ENCODE results near the gene LBX1. TPM values are rescaled to one million over a fixed set of nuclear protein-coding genes. Genes with fewer than 3 reads are reported as not detected.

Gene LBX1
- polyA plus RNA-seq, 4 donors: 0.04 TPM; not detected in 3

- Histone ChIP-seq H3K27me3 (ENCODE audit: control insufficient read depth in 3 of 3, insufficient read depth in 3 of 3, low read length in 3 of 3) (peaks cover 0 to 27% (median 9%) of the 10 kb centered on the region in 3 donors), H3K4me3 (ENCODE audit: low read depth in 1 of 3, low read length in 3 of 3) (no peak overlapping the region), H3K27ac (ENCODE audit: low read depth in 1 of 3, low read length in 2 of 3) (no peak overlapping the region), H3K36me3 (ENCODE audit: control insufficient read depth in 3 of 3, insufficient read depth in 2 of 3, low read depth in 1 of 3, low read length in 3 of 3) (no peaks in the 10 kb centered on the region), H3K9me3 (ENCODE audit: control insufficient read depth in 2 of 2, insufficient read depth in 1 of 2, low read depth in 1 of 2, low read length in 1 of 2) (peaks cover 0 to 12% of the 10 kb centered on the region in 2 donors), H3K4me1 (ENCODE audit: control insufficient read depth in 3 of 3, insufficient read depth in 2 of 3, low read depth in 1 of 3, low read length in 2 of 3) (no peaks in the 10 kb centered on the region)
- WGBS, 3 donors: 82 to 87% (median 87%) methylated on average over 1 of the region's 1 CpG
- FAIRE-seq (no peak), DNase-seq (no peak)
Measured at GRCh38 chr10:101256387-101256786, 27.1 kb upstream of the LBX1 start.

GRCh38 chr10:101250136-101250535 is 20.9 kb upstream of the LBX1 start:
- H3K27me3 ChIP-seq (ENCODE audit: control insufficient read depth in 3 of 3, insufficient read depth in 3 of 3, low read length in 3 of 3): peaks cover 0 to 51% (median 18%) of the 10 kb centered on the region in 3 donors
- no peak overlapping the region for H3K4me3 ChIP-seq (ENCODE audit: low read depth in 1 of 3, low read length in 3 of 3)
- DNase-seq: no peak
- no peak for FAIRE-seq
- H3K4me1 ChIP-seq (ENCODE audit: control insufficient read depth in 3 of 3, insufficient read depth in 2 of 3, low read depth in 1 of 3, low read length in 2 of 3): no peaks in the 10 kb centered on the region
- no peak overlapping the region for H3K27ac ChIP-seq (ENCODE audit: low read depth in 1 of 3, low read length in 2 of 3)
- no peaks in the 10 kb centered on the region for H3K36me3 ChIP-seq (ENCODE audit: control insufficient read depth in 3 of 3, insufficient read depth in 2 of 3, low read depth in 1 of 3, low read length in 3 of 3)
- no peaks in the 10 kb centered on the region for H3K9me3 ChIP-seq (ENCODE audit: control insufficient read depth in 2 of 2, insufficient read depth in 1 of 2, low read depth in 1 of 2, low read length in 1 of 2)
- 76 to 77% (median 77%) methylated on average over 7 of the region's 7 CpGs for WGBS, 3 donors

GRCh38 chr10:101249171-101249581 is 19.9 kb upstream of the LBX1 start:
- no peak overlapping the region for H3K27ac ChIP-seq (ENCODE audit: low read depth in 1 of 3, low read length in 2 of 3)
- DNase-seq: no peak
- no peaks in the 10 kb centered on the region for H3K9me3 ChIP-seq (ENCODE audit: control insufficient read depth in 2 of 2, insufficient read depth in 1 of 2, low read depth in 1 of 2, low read length in 1 of 2)
- no peak overlapping the region for H3K4me3 ChIP-seq (ENCODE audit: low read depth in 1 of 3, low read length in 3 of 3)
- no peaks in the 10 kb centered on the region for H3K4me1 ChIP-seq (ENCODE audit: control insufficient read depth in 3 of 3, insufficient read depth in 2 of 3, low read depth in 1 of 3, low read length in 2 of 3)
- FAIRE-seq: no peak
- WGBS, 3 donors: 51 to 56% (median 53%) methylated on average over 15 of the region's 15 CpGs
- H3K27me3 ChIP-seq (ENCODE audit: control insufficient read depth in 3 of 3, insufficient read depth in 3 of 3, low read length in 3 of 3): peaks cover 0 to 51% (median 18%) of the 10 kb centered on the region in 3 donors
- H3K36me3 ChIP-seq (ENCODE audit: control insufficient read depth in 3 of 3, insufficient read depth in 2 of 3, low read depth in 1 of 3, low read length in 3 of 3): no peaks in the 10 kb centered on the region

- DNase-seq (no peak), FAIRE-seq (no peak)
- Histone ChIP-seq H3K27ac (ENCODE audit: low read depth in 1 of 3, low read length in 2 of 3) (no peak overlapping the region), H3K9me3 (ENCODE audit: control insufficient read depth in 2 of 2, insufficient read depth in 1 of 2, low read depth in 1 of 2, low read length in 1 of 2) (no peaks in the 10 kb centered on the region), H3K4me1 (ENCODE audit: control insufficient read depth in 3 of 3, insufficient read depth in 2 of 3, low read depth in 1 of 3, low read length in 2 of 3) (no peaks in the 10 kb centered on the region), H3K4me3 (ENCODE audit: low read depth in 1 of 3, low read length in 3 of 3) (no peak overlapping the region), H3K36me3 (ENCODE audit: control insufficient read depth in 3 of 3, insufficient read depth in 2 of 3, low read depth in 1 of 3, low read length in 3 of 3) (no peaks in the 10 kb centered on the region), H3K27me3 (ENCODE audit: control insufficient read depth in 3 of 3, insufficient read depth in 3 of 3, low read length in 3 of 3) (peaks cover 0 to 71% (median 15%) of the 10 kb centered on the region in 3 donors)
- WGBS, 3 donors: 78 to 83% (median 81%) methylated on average over 2 of the region's 2 CpGs
Measured at GRCh38 chr10:101246639-101247038, 17.4 kb upstream of the LBX1 start.

- no peaks in the 10 kb centered on the region for H3K4me1 ChIP-seq (ENCODE audit: control insufficient read depth in 3 of 3, insufficient read depth in 2 of 3, low read depth in 1 of 3, low read length in 2 of 3)
- H3K9me3 ChIP-seq (ENCODE audit: control insufficient read depth in 2 of 2, insufficient read depth in 1 of 2, low read depth in 1 of 2, low read length in 1 of 2): no peaks in the 10 kb centered on the region
- peaks cover 0 to 74% (median 26%) of the 10 kb centered on the region in 3 donors for H3K27me3 ChIP-seq (ENCODE audit: control insufficient read depth in 3 of 3, insufficient read depth in 3 of 3, low read length in 3 of 3)
- FAIRE-seq: no peak
- no peaks in the 10 kb centered on the region for H3K36me3 ChIP-seq (ENCODE audit: control insufficient read depth in 3 of 3, insufficient read depth in 2 of 3, low read depth in 1 of 3, low read length in 3 of 3)
- H3K4me3 ChIP-seq (ENCODE audit: low read depth in 1 of 3, low read length in 3 of 3): no peak overlapping the region
- WGBS, 3 donors: 56 to 61% (median 61%) methylated on average over 9 of the region's 9 CpGs
- DNase-seq: no peak
- H3K27ac ChIP-seq (ENCODE audit: low read depth in 1 of 3, low read length in 2 of 3): no peak overlapping the region
Measured at GRCh38 chr10:101244321-101245050, 15.2 kb upstream of the LBX1 start.

GRCh38 chr10:101241840-101242707 is 12.8 kb upstream of the LBX1 start:
- Histone ChIP-seq H3K27ac (ENCODE audit: low read depth in 1 of 3, low read length in 2 of 3) (no peak overlapping the region), H3K36me3 (ENCODE audit: control insufficient read depth in 3 of 3, insufficient read depth in 2 of 3, low read depth in 1 of 3, low read length in 3 of 3) (no peaks in the 10 kb centered on the region), H3K9me3 (ENCODE audit: control insufficient read depth in 2 of 2, insufficient read depth in 1 of 2, low read depth in 1 of 2, low read length in 1 of 2) (peaks cover 0 to 4% of the 10 kb centered on the region in 2 donors), H3K4me3 (ENCODE audit: low read depth in 1 of 3, low read length in 3 of 3) (no peak overlapping the region), H3K4me1 (ENCODE audit: control insufficient read depth in 3 of 3, insufficient read depth in 2 of 3, low read depth in 1 of 3, low read length in 2 of 3) (no peaks in the 10 kb centered on the region), H3K27me3 (ENCODE audit: control insufficient read depth in 3 of 3, insufficient read depth in 3 of 3, low read length in 3 of 3) (peaks cover 5 to 85% (median 37%) of the 10 kb centered on the region in 3 donors)
- 87 to 91% (median 91%) methylated on average over 21 of the region's 21 CpGs for WGBS, 3 donors
- DNase-seq: no peak
- no peak for FAIRE-seq

GRCh38 chr10:101238732-101239105 is 9.5 kb upstream of the LBX1 start:
- Histone ChIP-seq H3K36me3 (ENCODE audit: control insufficient read depth in 3 of 3, insufficient read depth in 2 of 3, low read depth in 1 of 3, low read length in 3 of 3) (no peaks in the 10 kb centered on the region), H3K4me1 (ENCODE audit: control insufficient read depth in 3 of 3, insufficient read depth in 2 of 3, low read depth in 1 of 3, low read length in 2 of 3) (no peaks in the 10 kb centered on the region), H3K27me3 (ENCODE audit: control insufficient read depth in 3 of 3, insufficient read depth in 3 of 3, low read length in 3 of 3) (peaks cover 5 to 92% (median 64%) of the 10 kb centered on the region in 3 donors), H3K9me3 (ENCODE audit: control insufficient read depth in 2 of 2, insufficient read depth in 1 of 2, low read depth in 1 of 2, low read length in 1 of 2) (peaks cover 0 to 11% of the 10 kb centered on the region in 2 donors), H3K4me3 (ENCODE audit: low read depth in 1 of 3, low read length in 3 of 3) (no peak overlapping the region), H3K27ac (ENCODE audit: low read depth in 1 of 3, low read length in 2 of 3) (no peak overlapping the region)
- peak in 1 of 2 donors; percentile 47 for DNase-seq
- no peak for FAIRE-seq
- 1 to 11% (median 4%) methylated on average over 24 of the region's 24 CpGs for WGBS, 3 donors

GRCh38 chr10:101237982-101238731 is 8.9 kb upstream of the LBX1 start:
- H3K9me3 ChIP-seq (ENCODE audit: control insufficient read depth in 2 of 2, insufficient read depth in 1 of 2, low read depth in 1 of 2, low read length in 1 of 2): peaks cover 0 to 11% of the 10 kb centered on the region in 2 donors
- WGBS, 3 donors: 9 to 16% (median 12%) methylated on average over 30 to 31 of the region's 31 CpGs
- DNase-seq: no peak
- H3K4me1 ChIP-seq (ENCODE audit: control insufficient read depth in 3 of 3, insufficient read depth in 2 of 3, low read depth in 1 of 3, low read length in 2 of 3): no peaks in the 10 kb centered on the region
- H3K27ac ChIP-seq (ENCODE audit: low read depth in 1 of 3, low read length in 2 of 3): no peak overlapping the region
- no peaks in the 10 kb centered on the region for H3K36me3 ChIP-seq (ENCODE audit: control insufficient read depth in 3 of 3, insufficient read depth in 2 of 3, low read depth in 1 of 3, low read length in 3 of 3)
- FAIRE-seq: no peak
- H3K4me3 ChIP-seq (ENCODE audit: low read depth in 1 of 3, low read length in 3 of 3): no peak overlapping the region
- H3K27me3 ChIP-seq (ENCODE audit: control insufficient read depth in 3 of 3, insufficient read depth in 3 of 3, low read length in 3 of 3): peaks cover 5 to 92% (median 65%) of the 10 kb centered on the region in 3 donors

Measured in small intestine (tissue), 7 donors.